Measurements from ENCODE around the gene HCAR1.
"Not testable (repeated sequence)": the region's sequence is repeated elsewhere in the genome, so short reads cannot be mapped to it uniquely, and the experiment has no call there.

HCAR1 gene

GRCh38 chr12:122730215-122731014, at the start of gene HCAR1:
Gene HCAR1, minus strand, starts transcription at chr12:122730844. Its CDS starts 505 bp downstream, at chr12:122730339.
- DNase-seq: no peak

GRCh38 chr12:122757568-122757967, 26.9 kb upstream of the HCAR1 start:
- DNase-seq: no peak

GRCh38 chr12:122754790-122755189, 24.1 kb upstream of the HCAR1 start:
- no peak for DNase-seq

GRCh38 chr12:122753319-122753650, 22.6 kb upstream of the HCAR1 start:
- DNase-seq: peak; percentile 41 to 64

- DNase-seq: peak; percentile 95 to 98
These were observed 22.0 kb upstream of the HCAR1 start, which contains the start of gene DENR for GRCh38 chr12:122752464-122753318. Gene DENR, plus strand, starts transcription at chr12:122752824. Its CDS starts 878 bp downstream, at chr12:122753702.

GRCh38 chr12:122750781-122751515, 20.3 kb upstream of the HCAR1 start:
- DNase-seq: not testable (repeated sequence)

GRCh38 chr12:122749569-122750332, 19.1 kb upstream of the HCAR1 start:
- no peak for DNase-seq

- DNase-seq: no peak
These were observed 16.8 kb upstream of the HCAR1 start for GRCh38 chr12:122747224-122748135.

GRCh38 chr12:122743895-122744525, 13.4 kb upstream of the HCAR1 start:
- DNase-seq: no peak

GRCh38 chr12:122740351-122740750, 9.7 kb upstream of the HCAR1 start:
- DNase-seq: no peak

- no peak for DNase-seq
These were observed 7.9 kb upstream of the HCAR1 start for GRCh38 chr12:122738571-122738970.

GRCh38 chr12:122732611-122733010, 2.0 kb upstream of the HCAR1 start:
- DNase-seq: no peak

- no peak for DNase-seq
These were observed 1.5 kb upstream of the HCAR1 start for GRCh38 chr12:122732170-122732569.

- DNase-seq: no peak
These were observed 945 bp downstream of the HCAR1 start for GRCh38 chr12:122729583-122730214.

- peak; percentile 72 to 74 for DNase-seq
These were observed 4.5 kb downstream of the HCAR1 start for GRCh38 chr12:122726080-122726558.

GRCh38 chr12:122725452-122726079, 5.1 kb downstream of the HCAR1 start:
- DNase-seq: no peak

GRCh38 chr12:122724641-122725243, 5.9 kb downstream of the HCAR1 start:
- no peak for DNase-seq

- DNase-seq: peak; percentile 36 to 42
These were observed 8.3 kb downstream of the HCAR1 start for GRCh38 chr12:122722387-122722786.

- no peak for DNase-seq
These were observed 9.5 kb downstream of the HCAR1 start for GRCh38 chr12:122721057-122721545.
